Muscle layer of duodenum (tissue), 2 donors: ENCODE measurements around the gene CYGB.

Experiments
- H3K27ac ChIP-seq: one replicate; pipeline ENCODE4 v1.7.0; 2013; ENCODE audit warnings: mild to moderate bottlenecking, low read length
- H3K27me3 ChIP-seq: one replicate; pipeline ENCODE4 v1.7.0; 2013; ENCODE audit warnings: low read depth, mild to moderate bottlenecking, control low read depth, low read length
- H3K36me3 ChIP-seq, 2 donors: one replicate each; pipeline ENCODE4 v1.7.0; 2013; ENCODE audit warnings: low read length in 2 of 2, control low read depth in 1 of 2, mild to moderate bottlenecking in 1 of 2; ENCODE audit not compliant: insufficient read depth in 2 of 2, control insufficient read depth in 1 of 2
- H3K4me1 ChIP-seq, 2 donors: one replicate each; pipeline ENCODE4 v1.7.0; 2013; ENCODE audit warnings: low read length in 2 of 2, mild to moderate bottlenecking in 2 of 2, control low read depth in 1 of 2, moderate library complexity in 1 of 2; ENCODE audit not compliant: insufficient read depth in 2 of 2, control insufficient read depth in 1 of 2
- H3K4me3 ChIP-seq, 2 donors: one replicate each; pipeline ENCODE4 v1.7.0; 2013; ENCODE audit warnings: low read length in 2 of 2, low read depth in 1 of 2, mild to moderate bottlenecking in 1 of 2
- H3K9me3 ChIP-seq, 2 donors: one replicate each; pipeline ENCODE4 v1.7.0; 2013; ENCODE audit warnings: low read length in 2 of 2, control low read depth in 1 of 2, mild to moderate bottlenecking in 1 of 2; ENCODE audit not compliant: control insufficient read depth in 1 of 2
- donor health status: healthy.

CYGB gene

DNA sequence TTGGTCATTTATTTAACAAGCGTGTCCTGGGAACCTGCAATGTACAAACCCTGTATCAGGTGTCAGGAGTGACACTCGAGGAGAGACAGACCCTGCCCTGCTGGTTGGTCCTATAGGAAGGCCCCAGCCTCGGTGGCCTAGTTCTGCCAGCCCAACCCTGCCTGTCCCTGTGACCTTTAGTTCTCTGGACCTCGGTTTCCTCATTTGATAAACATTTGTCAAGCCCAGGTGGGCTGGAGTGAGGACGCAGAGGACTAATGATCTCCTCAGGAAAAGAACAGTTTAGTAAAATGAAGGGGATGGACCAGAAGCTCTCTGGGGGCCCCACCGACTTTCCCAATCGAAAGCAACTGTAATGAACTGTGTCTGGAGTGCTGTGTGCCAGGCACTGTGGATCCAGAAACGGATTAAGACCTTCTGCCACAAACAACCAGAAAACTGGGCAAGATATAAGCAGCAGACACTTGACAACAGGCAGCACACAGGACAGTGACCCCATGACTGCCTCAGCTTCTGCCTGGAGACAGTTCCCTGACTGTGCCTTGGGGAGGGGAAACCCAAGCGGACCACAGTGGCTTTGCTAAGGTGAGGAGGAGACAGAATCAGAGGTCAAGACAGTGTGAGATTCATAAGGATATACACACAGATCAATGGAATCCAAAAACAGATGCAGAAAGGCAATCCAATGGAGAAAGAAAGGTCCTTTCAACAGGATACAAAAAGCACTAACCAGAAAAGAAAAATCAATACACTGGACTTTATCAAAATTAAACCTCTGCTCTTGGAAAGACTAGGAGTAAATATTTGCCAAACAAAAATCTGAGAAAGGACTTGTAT is 11.1 kb upstream of the CYGB start:
- Histone ChIP-seq H3K9me3 (no peaks in the 10 kb centered on the region), H3K4me1 (peaks cover 16 to 23% of the 10 kb centered on the region in 2 donors), H3K4me3 (no peak overlapping the region), H3K27ac (no peak overlapping the region), H3K36me3 (no peaks in the 10 kb centered on the region), H3K27me3 (no peaks in the 10 kb centered on the region)

DNA sequence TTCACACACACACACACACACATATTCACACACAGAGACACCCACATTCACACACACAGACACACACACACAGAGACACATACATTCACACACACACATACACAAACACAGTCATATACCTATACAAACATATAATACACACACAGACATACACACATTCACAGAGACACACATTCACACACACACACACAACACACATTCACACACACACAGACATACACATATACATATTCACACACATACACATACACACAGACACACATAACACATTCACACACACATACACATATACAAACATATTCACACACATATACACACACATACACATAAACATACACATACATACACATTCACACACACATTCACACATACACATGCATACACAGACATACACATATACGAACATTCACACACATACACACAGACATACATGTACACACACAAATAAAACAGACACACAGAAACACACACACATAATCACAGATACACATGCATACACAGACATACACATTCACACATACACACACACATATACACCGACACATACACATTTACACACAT is 10.2 kb upstream of the CYGB start:
- Histone ChIP-seq H3K4me3 (no peak overlapping the region), H3K36me3 (no peaks in the 10 kb centered on the region), H3K9me3 (no peaks in the 10 kb centered on the region), H3K27me3 (no peaks in the 10 kb centered on the region), H3K4me1 (peaks cover 16 to 23% of the 10 kb centered on the region in 2 donors), H3K27ac (no peak overlapping the region)

DNA sequence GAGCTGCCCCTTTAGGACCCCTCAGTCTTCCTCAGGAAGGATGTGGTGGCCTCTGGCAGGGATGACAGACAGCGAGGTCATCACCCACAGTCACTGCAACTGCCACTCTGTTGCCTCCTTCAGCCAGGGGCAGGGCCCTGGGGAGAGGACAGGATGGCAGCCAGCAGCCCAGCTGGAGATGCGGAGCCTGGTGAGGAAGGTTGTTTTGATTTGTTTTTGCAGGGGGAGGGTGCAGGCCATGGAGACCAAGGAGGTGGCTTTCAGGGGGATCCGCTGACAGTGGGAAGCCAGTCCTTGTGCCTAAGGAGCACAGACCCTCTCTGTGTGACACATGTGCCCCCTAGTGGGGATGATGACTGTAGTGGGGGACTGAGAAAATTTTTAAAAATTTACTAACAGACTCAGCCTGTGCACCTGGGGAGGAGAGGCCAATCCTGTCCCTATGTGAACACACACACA is 9.7 kb upstream of the CYGB start:
- Histone ChIP-seq H3K27ac (no peak overlapping the region), H3K9me3 (no peaks in the 10 kb centered on the region), H3K27me3 (no peaks in the 10 kb centered on the region), H3K4me3 (no peak overlapping the region), H3K4me1 (peaks cover 16 to 23% of the 10 kb centered on the region in 2 donors), H3K36me3 (no peaks in the 10 kb centered on the region)

DNA sequence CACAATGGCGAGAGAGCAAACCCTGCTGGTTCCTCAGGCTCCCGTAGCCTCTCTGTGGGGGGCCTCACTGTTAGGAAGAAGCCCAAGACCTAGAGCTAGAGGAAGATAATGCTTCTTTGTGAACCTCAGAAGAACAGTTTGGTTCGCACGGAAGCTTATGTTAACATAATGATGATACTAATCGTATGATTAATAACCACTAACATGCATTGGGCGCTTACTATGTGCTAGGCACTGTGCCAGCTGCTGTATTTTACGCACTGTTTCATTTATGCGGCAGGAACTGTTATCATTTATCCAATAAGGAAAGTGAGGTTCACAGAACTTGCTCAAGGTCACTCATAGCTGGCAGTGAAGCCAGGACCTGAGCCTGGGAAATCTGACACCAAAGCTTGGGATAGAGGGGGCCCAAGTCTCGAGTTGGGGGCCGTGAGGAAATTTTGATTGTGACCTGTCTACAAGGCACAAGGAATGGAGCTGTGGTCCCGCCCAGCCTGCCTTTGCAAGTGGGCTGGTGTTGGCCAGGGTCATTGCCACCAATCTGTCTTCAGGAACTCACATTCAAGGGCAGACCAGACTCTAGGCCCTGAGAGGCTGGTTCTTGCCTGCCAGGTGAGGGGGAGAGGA is 9.2 kb upstream of the CYGB start:
- Histone ChIP-seq H3K36me3 (no peaks in the 10 kb centered on the region), H3K27me3 (no peaks in the 10 kb centered on the region), H3K4me3 (no peak overlapping the region), H3K4me1 (peaks cover 16 to 25% of the 10 kb centered on the region in 2 donors), H3K9me3 (no peaks in the 10 kb centered on the region), H3K27ac (no peak overlapping the region)

DNA sequence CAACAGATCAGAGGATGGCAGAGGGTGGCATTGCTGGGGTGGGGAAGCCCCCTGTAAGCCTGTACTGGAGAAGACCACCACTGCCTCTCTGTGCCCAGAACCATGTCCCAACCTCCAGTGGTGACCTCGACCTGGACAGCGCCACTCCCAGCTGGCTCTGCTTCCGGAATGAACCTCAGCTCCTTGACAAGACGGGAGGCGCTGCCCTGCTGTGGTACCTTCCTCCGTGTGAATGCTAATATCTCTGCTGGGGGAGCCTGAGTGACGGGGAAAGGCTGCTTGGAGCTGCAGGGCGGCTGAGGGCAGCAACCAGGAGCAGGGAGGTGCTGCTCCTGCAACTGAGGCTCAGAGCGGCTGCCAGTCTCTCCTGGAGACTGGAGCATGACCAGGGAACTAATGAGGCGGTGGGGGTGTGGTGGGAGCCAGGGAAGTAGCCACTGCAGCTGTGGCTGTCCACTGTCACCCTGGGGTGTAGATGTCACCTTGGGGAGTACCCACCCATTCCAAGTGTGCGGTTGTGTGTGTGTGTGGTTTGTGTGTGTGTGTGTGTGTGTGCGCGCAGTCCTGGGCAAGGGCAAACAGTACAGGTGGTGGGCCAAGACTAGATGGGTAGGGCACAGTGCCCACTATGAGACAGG is 8.5 kb upstream of the CYGB start:
- H3K27me3 ChIP-seq = no peaks in the 10 kb centered on the region
- no peak overlapping the region for H3K4me3 ChIP-seq
- no peaks in the 10 kb centered on the region for H3K36me3 ChIP-seq
- no peak overlapping the region for H3K27ac ChIP-seq
- no peaks in the 10 kb centered on the region for H3K9me3 ChIP-seq
- peaks cover 16 to 31% of the 10 kb centered on the region in 2 donors for H3K4me1 ChIP-seq

DNA sequence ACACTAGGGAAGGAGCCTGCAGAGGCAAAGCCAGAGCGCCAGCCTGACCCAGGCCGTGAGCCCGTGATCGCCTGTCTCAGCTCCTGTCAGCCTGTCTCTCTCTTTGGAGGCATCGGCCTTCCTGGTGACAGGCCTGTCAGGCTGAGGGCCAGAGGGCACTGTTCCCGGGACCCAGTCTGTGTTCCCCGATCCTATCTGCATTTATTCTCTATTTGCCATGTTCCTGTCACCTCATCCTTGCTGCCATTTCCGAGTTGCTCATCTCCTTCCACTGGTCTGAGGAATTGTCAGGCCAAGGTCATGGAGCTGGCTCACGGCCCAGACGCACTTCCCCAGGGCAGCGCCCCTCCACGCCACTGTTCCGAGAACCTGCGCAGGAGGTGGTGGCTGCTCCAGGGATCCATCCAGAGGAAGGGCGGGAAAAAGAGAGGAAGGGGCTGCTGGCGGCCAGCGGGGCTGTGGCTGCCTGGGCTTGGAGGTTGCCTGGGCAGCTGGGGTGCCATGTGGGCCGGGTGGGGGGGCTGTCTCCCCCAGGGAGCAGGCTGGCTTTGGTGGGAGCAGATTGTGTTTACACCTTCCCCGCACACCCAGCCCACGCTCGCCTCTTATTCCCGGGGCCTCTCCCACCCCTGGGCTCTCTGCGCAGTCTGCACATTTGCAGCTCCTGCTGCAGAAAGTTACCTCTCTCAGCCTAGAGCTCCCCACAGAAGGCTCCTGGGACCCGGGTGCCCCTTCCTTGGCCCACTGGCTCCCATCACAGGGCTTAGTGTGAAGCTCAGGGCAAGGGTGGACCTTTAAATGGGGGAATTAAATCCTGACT is 7.2 kb upstream of the CYGB start:
- no peaks in the 10 kb centered on the region for H3K36me3 ChIP-seq
- H3K27me3 ChIP-seq = no peaks in the 10 kb centered on the region
- H3K4me3 ChIP-seq = no peak overlapping the region
- no peak overlapping the region for H3K27ac ChIP-seq
- H3K4me1 ChIP-seq = peaks cover 16 to 41% of the 10 kb centered on the region in 2 donors
- H3K9me3 ChIP-seq = no peaks in the 10 kb centered on the region

DNA sequence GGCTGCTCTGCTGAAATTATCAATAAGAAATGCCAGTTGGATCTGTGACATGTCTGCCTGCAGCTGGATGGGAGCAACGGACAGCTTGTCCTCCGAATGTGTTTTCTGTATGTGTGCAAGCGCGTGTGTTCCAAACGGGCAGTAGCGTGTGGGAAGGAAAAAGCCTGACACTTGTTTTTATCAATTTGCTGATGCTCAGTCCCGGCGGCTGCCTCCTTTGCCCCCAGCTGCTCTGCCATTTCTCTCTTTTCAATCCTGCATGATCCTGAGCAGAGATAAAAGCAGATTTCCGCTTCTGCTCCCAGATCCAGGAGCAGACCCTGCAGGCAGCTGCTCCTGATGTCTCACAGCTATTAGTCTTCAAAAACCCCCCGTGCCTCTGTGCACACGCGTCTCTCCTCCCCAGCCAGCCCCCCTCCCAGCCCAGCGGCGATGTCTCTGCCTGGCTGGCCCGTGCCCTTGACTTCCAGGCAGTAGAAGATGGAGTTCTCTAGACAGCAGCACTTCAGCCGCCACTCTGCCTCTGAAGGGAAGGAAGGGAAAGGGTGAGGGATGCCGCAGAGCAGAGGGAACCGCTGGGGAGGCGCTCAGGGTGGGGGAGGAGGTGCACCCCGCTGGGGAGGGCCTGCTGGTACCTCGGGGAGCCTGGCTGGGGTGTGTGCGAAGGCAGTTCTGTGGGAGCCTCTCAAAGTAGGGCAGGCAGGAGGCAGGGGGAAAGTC is 6.5 kb upstream of the CYGB start:
- peaks cover 16 to 41% of the 10 kb centered on the region in 2 donors for H3K4me1 ChIP-seq
- H3K27me3 ChIP-seq = peaks cover 1% of the 10 kb centered on the region
- H3K27ac ChIP-seq = no peak overlapping the region
- no peaks in the 10 kb centered on the region for H3K36me3 ChIP-seq
- H3K4me3 ChIP-seq = no peak overlapping the region
- H3K9me3 ChIP-seq = no peaks in the 10 kb centered on the region

DNA sequence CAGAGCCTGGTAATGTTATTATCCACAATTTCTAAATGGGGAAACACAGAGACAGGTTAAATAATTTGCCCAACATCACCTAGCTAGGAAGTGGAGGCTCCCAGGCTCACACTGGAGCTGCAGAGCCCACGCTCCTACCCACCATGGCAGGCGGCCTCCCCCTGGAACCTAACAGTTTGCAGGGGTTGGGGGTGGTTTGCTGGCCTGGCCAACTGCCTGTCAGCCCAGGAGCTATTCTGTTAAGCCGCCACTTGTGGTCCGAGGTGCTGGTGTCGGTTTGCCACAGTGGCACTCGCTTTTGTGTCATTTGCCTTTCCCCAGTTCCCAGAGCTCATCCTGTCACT is 5.9 kb upstream of the CYGB start:
- no peak overlapping the region for H3K27ac ChIP-seq
- H3K4me1 ChIP-seq = peaks cover 16 to 45% of the 10 kb centered on the region in 2 donors
- H3K4me3 ChIP-seq = no peak overlapping the region
- H3K36me3 ChIP-seq = no peaks in the 10 kb centered on the region
- peaks cover 6% of the 10 kb centered on the region for H3K27me3 ChIP-seq
- H3K9me3 ChIP-seq = no peaks in the 10 kb centered on the region

DNA sequence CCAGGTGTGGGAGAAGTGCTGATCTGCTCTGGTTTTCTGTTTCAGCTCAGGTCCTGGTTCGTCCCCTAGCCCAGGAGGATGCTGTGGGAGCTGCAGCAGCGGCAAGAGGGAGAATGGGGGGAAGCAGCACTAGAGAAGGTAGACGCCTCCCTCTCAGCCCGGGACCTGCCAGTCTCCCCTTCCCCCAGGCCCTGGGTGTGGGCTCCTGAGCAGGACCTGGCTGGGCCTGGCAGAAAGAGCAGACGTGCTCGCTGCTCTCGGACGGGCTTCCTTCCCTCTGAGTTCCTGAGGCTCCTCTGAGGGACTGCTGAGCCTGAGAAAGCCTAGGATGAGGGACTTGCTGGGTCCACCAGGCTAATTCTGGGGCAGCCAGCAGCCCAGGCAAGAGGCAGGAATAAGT is 5.5 kb upstream of the CYGB start:
- no peak overlapping the region for H3K27ac ChIP-seq
- H3K36me3 ChIP-seq = no peaks in the 10 kb centered on the region
- H3K4me3 ChIP-seq = no peak overlapping the region
- no peaks in the 10 kb centered on the region for H3K9me3 ChIP-seq
- peaks cover 15 to 50% of the 10 kb centered on the region in 2 donors for H3K4me1 ChIP-seq
- H3K27me3 ChIP-seq = peaks cover 9% of the 10 kb centered on the region

DNA sequence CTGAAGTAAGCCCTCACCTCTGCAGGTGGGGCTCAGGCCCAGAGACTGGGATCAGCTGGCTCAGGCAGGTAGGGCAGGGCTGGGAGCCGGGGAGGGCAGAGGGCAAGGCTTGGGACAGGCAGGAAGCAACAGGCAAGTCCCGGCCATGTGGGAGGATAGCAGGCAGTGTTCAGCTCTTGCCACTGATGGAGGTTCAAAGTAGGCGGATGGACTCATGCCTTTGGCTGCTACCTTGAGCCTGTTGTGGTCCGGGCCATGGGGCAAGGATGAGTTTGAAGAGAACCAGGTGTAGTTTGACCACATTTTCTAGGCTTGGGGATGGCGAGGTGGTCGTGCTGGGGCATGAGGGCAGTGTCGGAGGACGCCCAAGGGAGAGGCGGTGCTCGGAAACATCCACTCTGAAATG is 5.1 kb upstream of the CYGB start:
- Histone ChIP-seq H3K27me3 (peaks cover 9% of the 10 kb centered on the region), H3K36me3 (no peaks in the 10 kb centered on the region), H3K27ac (no peak overlapping the region), H3K4me1 (peaks cover 13 to 53% of the 10 kb centered on the region in 2 donors), H3K4me3 (no peak overlapping the region), H3K9me3 (no peaks in the 10 kb centered on the region)
